ENCODE results near the gene SEC23B. TPM values are rescaled to one million over a fixed set of nuclear protein-coding genes. Genes with fewer than 3 reads are reported as not detected.
A peak's percentile ranks its signal among the peaks of the same experiment; 100 is the strongest.

The SEC23B gene
- total and polyA plus RNA-seq, 2 of the 8 experiments (the other 6 are each of a cell fraction or from before 2014, with no cell fraction given), result 53.3 to 62.8 TPM

DNA sequence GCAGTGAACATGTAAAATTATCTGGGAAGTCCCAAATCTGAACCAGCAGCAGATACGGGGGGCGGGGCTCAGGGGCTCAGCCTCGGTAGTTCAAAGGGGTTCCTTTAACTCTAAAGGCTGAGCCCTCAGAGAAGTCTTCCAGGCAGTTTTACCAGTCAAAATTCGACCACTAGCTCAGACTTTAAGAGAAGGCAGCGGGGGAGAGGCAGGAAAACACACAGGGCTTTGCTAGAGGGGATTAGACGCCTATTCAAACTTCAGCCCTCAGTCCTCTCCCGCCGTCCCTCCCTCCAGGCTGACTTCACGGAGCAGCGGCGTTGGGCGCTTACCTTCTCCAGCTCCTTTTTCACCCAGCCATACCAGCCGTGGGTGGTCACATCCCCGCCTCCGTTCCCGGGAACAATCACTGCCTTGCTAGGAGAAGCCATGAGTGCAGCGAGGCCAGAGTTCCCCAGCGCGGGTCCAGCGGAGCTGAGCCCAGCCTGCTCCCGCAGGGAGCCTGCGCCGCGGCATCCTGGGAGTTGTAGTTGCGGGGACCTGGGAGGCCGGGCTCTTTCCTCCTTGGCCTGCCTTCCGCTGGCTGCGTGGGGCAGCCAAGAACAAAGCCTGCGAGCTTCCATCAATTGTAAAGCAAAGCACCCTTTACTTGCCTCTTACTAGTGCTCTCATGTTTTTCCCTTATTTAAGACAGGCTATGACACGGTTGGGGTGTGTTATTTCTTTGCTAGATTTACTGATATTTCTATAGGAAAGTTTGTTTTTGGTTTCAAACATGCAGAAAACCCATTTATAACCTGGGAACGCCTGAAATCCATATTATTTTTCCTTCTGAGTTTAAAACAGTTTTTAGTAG, 10.8 kb upstream of the SEC23B start, which contains the start of gene RBBP9 (continued):
- TF ChIP-seq CEBPB (IDR thresholded peaks at IDR 0.05; ENCODE audit: low read depth, low read length) (no peak), CREB1 (IDR thresholded peaks at IDR 0.05) (no peak), SIN3A (conservative IDR thresholded peaks at IDR 0.05 in 1 of 2, IDR thresholded peaks at IDR 0.05 in 1 of 2; ENCODE audit: low read depth in 1 of 2, low read length in 2 of 2) (peak; percentile 38 to 88; a peak in 2 of 4 replicates), CHD1 (IDR thresholded peaks at IDR 0.05; ENCODE audit: low read depth, low read length) (no peak), RFX5 (IDR thresholded peaks at IDR 0.05; ENCODE audit: borderline replicate concordance, low read depth, low read length) (no peak), TAF7 (optimal IDR thresholded peaks at IDR 0.05; ENCODE audit: borderline replicate concordance, low read depth, low read length) (peak; percentile 80)
- TF ChIP-seq, protein P1, sequence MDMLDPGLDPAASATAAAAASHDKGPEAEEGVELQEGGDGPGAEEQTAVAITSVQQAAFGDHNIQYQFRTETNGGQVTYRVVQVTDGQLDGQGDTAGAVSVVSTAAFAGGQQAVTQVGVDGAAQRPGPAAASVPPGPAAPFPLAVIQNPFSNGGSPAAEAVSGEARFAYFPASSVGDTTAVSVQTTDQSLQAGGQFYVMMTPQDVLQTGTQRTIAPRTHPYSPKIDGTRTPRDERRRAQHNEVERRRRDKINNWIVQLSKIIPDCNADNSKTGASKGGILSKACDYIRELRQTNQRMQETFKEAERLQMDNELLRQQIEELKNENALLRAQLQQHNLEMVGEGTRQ (IDR thresholded peaks at IDR 0.05; ENCODE audit: low read length), result peak; percentile 18; the same call in 1 of the 2 replicates
- TF ChIP-seq, protein P2, sequence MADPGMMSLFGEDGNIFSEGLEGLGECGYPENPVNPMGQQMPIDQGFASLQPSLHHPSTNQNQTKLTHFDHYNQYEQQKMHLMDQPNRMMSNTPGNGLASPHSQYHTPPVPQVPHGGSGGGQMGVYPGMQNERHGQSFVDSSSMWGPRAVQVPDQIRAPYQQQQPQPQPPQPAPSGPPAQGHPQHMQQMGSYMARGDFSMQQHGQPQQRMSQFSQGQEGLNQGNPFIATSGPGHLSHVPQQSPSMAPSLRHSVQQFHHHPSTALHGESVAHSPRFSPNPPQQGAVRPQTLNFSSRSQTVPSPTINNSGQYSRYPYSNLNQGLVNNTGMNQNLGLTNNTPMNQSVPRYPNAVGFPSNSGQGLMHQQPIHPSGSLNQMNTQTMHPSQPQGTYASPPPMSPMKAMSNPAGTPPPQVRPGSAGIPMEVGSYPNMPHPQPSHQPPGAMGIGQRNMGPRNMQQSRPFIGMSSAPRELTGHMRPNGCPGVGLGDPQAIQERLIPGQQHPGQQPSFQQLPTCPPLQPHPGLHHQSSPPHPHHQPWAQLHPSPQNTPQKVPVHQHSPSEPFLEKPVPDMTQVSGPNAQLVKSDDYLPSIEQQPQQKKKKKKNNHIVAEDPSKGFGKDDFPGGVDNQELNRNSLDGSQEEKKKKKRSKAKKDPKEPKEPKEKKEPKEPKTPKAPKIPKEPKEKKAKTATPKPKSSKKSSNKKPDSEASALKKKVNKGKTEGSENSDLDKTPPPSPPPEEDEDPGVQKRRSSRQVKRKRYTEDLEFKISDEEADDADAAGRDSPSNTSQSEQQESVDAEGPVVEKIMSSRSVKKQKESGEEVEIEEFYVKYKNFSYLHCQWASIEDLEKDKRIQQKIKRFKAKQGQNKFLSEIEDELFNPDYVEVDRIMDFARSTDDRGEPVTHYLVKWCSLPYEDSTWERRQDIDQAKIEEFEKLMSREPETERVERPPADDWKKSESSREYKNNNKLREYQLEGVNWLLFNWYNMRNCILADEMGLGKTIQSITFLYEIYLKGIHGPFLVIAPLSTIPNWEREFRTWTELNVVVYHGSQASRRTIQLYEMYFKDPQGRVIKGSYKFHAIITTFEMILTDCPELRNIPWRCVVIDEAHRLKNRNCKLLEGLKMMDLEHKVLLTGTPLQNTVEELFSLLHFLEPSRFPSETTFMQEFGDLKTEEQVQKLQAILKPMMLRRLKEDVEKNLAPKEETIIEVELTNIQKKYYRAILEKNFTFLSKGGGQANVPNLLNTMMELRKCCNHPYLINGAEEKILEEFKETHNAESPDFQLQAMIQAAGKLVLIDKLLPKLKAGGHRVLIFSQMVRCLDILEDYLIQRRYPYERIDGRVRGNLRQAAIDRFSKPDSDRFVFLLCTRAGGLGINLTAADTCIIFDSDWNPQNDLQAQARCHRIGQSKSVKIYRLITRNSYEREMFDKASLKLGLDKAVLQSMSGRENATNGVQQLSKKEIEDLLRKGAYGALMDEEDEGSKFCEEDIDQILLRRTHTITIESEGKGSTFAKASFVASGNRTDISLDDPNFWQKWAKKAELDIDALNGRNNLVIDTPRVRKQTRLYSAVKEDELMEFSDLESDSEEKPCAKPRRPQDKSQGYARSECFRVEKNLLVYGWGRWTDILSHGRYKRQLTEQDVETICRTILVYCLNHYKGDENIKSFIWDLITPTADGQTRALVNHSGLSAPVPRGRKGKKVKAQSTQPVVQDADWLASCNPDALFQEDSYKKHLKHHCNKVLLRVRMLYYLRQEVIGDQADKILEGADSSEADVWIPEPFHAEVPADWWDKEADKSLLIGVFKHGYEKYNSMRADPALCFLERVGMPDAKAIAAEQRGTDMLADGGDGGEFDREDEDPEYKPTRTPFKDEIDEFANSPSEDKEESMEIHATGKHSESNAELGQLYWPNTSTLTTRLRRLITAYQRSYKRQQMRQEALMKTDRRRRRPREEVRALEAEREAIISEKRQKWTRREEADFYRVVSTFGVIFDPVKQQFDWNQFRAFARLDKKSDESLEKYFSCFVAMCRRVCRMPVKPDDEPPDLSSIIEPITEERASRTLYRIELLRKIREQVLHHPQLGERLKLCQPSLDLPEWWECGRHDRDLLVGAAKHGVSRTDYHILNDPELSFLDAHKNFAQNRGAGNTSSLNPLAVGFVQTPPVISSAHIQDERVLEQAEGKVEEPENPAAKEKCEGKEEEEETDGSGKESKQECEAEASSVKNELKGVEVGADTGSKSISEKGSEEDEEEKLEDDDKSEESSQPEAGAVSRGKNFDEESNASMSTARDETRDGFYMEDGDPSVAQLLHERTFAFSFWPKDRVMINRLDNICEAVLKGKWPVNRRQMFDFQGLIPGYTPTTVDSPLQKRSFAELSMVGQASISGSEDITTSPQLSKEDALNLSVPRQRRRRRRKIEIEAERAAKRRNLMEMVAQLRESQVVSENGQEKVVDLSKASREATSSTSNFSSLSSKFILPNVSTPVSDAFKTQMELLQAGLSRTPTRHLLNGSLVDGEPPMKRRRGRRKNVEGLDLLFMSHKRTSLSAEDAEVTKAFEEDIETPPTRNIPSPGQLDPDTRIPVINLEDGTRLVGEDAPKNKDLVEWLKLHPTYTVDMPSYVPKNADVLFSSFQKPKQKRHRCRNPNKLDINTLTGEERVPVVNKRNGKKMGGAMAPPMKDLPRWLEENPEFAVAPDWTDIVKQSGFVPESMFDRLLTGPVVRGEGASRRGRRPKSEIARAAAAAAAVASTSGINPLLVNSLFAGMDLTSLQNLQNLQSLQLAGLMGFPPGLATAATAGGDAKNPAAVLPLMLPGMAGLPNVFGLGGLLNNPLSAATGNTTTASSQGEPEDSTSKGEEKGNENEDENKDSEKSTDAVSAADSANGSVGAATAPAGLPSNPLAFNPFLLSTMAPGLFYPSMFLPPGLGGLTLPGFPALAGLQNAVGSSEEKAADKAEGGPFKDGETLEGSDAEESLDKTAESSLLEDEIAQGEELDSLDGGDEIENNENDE (IDR thresholded peaks at IDR 0.05; ENCODE audit: insufficient replicate concordance, low read length), result no peak

All from H1 (cell line).